CD14-positive monocyte (primary cell): Measurements from ENCODE around the gene RASSF7. TPM values are rescaled to one million over a fixed set of nuclear protein-coding genes. Genes with fewer than 3 reads are reported as not detected.

Source experiments
- DNase-seq, 3 donors: peaks; one replicate each; pipeline ENCODE4 v3.0.0-alpha.2; 2011 to 2022
- H2AFZ ChIP-seq: 2 replicates; pipeline ENCODE4 v1.6.0; 2012; ENCODE audit warnings: mild to moderate bottlenecking, low read depth, low read length, inconsistent platforms; ENCODE audit not compliant: insufficient read depth, poor library complexity, severe bottlenecking
- H3K27ac ChIP-seq, 2 donors: 1 replicate in 1 of 2; 2 replicates in 1 of 2; pipeline ENCODE4 v1.5.1; 2012 to 2013; ENCODE audit warnings: low read length in 2 of 2, control low read depth in 1 of 2, inconsistent platforms in 1 of 2, low read depth in 1 of 2, mild to moderate bottlenecking in 1 of 2
- H3K27me3 ChIP-seq, 2 donors: one replicate each; pipeline versions ENCODE4 v1.6.0 to v1.6.1; 2011 to 2013; ENCODE audit warnings: low read length in 2 of 2; ENCODE audit not compliant: control insufficient read depth in 2 of 2, insufficient read depth in 2 of 2
- H3K36me3 ChIP-seq, 2 donors: replicated peaks in 1 of 2; 1 replicate in 1 of 2; 2 replicates in 1 of 2; pipeline versions ENCODE4 v1.5.1 to v1.6.1; 2012 to 2013; ENCODE audit warnings: low read length in 2 of 2, control low read depth in 1 of 2, inconsistent platforms in 1 of 2, mild to moderate bottlenecking in 1 of 2; ENCODE audit not compliant: insufficient read depth in 2 of 2, control insufficient read depth in 1 of 2
- H3K4me1 ChIP-seq, 2 donors: 1 replicate in 1 of 2; 2 replicates in 1 of 2; pipeline versions ENCODE4 v1.5.1 to v1.6.1; 2012 to 2013; ENCODE audit warnings: low read length in 2 of 2, control low read depth in 1 of 2, inconsistent platforms in 1 of 2, mild to moderate bottlenecking in 1 of 2, moderate library complexity in 1 of 2; ENCODE audit not compliant: insufficient read depth in 2 of 2, control insufficient read depth in 1 of 2
- H3K4me2 ChIP-seq: replicated peaks from 2 replicates; pipeline ENCODE3; 2012; ENCODE audit warnings: low read length, moderate library complexity, mild to moderate bottlenecking; ENCODE audit not compliant: poor library complexity, severe bottlenecking; ENCODE audit errors: extremely low read depth
- H3K4me3 ChIP-seq, 3 experiments: fragments of 200-600 bp in 1 of 3; sonication (generic) in 1 of 3; replicated peaks in 1 of 3; 1 replicate in 2 of 3; 2 replicates in 1 of 3; pipeline ENCODE4 v1.5.1; 2011 to 2013; ENCODE audit warnings: low read length in 3 of 3, mild to moderate bottlenecking in 3 of 3, control low read depth in 2 of 3, low read depth in 2 of 3, inconsistent platforms in 1 of 3, moderate library complexity in 1 of 3
- H3K79me2 ChIP-seq: 2 replicates; pipeline ENCODE4 v1.6.0; 2012; ENCODE audit warnings: mild to moderate bottlenecking, control low read depth, inconsistent platforms, low read length, moderate library complexity; ENCODE audit not compliant: insufficient read depth
- H3K9ac ChIP-seq: 2 replicates; pipeline ENCODE4 v1.6.0; 2017; ENCODE audit warnings: low read length, mild to moderate bottlenecking; ENCODE audit not compliant: insufficient read depth, poor library complexity, severe bottlenecking
- H3K9me3 ChIP-seq, 2 donors: replicated peaks in 1 of 2; 1 replicate in 1 of 2; 2 replicates in 1 of 2; pipeline versions ENCODE4 v1.5.1 to v1.6.1; 2012 to 2013; ENCODE audit warnings: low read length in 2 of 2, control low read depth in 1 of 2; ENCODE audit not compliant: control insufficient read depth in 1 of 2, insufficient read depth in 1 of 2
- H4K20me1 ChIP-seq: 2 replicates; pipeline ENCODE4 v1.6.0; 2012; ENCODE audit warnings: mild to moderate bottlenecking, low read length, control low read depth, moderate library complexity; ENCODE audit not compliant: insufficient read depth
- H3K27ac Mint-ChIP-seq, 7 donors: one replicate each; pipeline ENCODE4 v1.8.0; 2020; ENCODE audit warnings: mild to moderate bottlenecking in 7 of 7, mixed read lengths in 7 of 7, moderate library complexity in 6 of 7, inconsistent platforms in 2 of 7
- H3K27me3 Mint-ChIP-seq, 3 donors: one replicate each; pipeline ENCODE4 v1.8.0; 2021 to 2022; ENCODE audit warnings: low read depth in 3 of 3, mild to moderate bottlenecking in 3 of 3, mixed read lengths in 3 of 3, moderate library complexity in 3 of 3, inconsistent platforms in 1 of 3
- H3K36me3 Mint-ChIP-seq, 2 donors: one replicate each; pipeline ENCODE4 v1.8.0; 2020; ENCODE audit warnings: mixed read lengths in 2 of 2, inconsistent platforms in 1 of 2, mild to moderate bottlenecking in 1 of 2
- H3K4me1 Mint-ChIP-seq: one replicate; pipeline ENCODE4 v1.8.0; 2020; ENCODE audit warnings: mild to moderate bottlenecking, mixed read lengths
- H3K4me3 Mint-ChIP-seq, 2 donors: one replicate each; pipeline ENCODE4 v1.8.0; 2020; ENCODE audit warnings: mild to moderate bottlenecking in 2 of 2, mixed read lengths in 2 of 2, moderate library complexity in 1 of 2
- H3K9me3 Mint-ChIP-seq, 7 donors: one replicate each; pipeline ENCODE4 v1.8.0; 2020 to 2022; ENCODE audit warnings: mixed read lengths in 7 of 7, mild to moderate bottlenecking in 6 of 7, moderate library complexity in 6 of 7, inconsistent platforms in 2 of 7
- WGBS: methylation state at CpG from one replicate; pipeline ENCODE4 v1.1.5; 2013; ENCODE audit warnings: missing lambda C conversion rate; ENCODE audit not compliant: insufficient coverage; 5-methylcytosine and 5-hydroxymethylcytosine counted together
- intact Hi-C, 2 donors: fragments of 100-400 bp; cut with micrococcal nuclease; formaldehyde crosslinking; loops; one replicate each; pipeline versions ENCODE4 v1.15.0 to v1.15.1; 2023
- polyA plus RNA-seq, 3 donors: library from polyadenylated mRNA; depleted of rRNA in 1 of 3; unstranded in 2 of 3; stranded (reverse) in 1 of 3; fragments of 300-500 nt in 2 of 3; fragments of >200 nt in 1 of 3; fragmentation: Illumina TruSeq in 2 of 3; gene quantifications; 1 replicate in 2 of 3; 2 replicates in 1 of 3; pipeline ENCODE4 v1.2.3, GENCODE V29; 2012 to 2021
- TF ChIP-seq, protein P1 (sequence below): fragments of 200-600 bp; IDR thresholded peaks from one replicate; pipeline ENCODE4 v1.8.0; 2022; ENCODE audit warnings: antibody characterized with exemption, mild to moderate bottlenecking

The RASSF7 gene
- polyA plus RNA-seq, 3 donors = 10.0 to 26.5 (median 12.4) TPM

- peaks cover 16% of the 10 kb centered on the region for H3K4me1 Mint-ChIP-seq
- peaks cover 1 to 33% of the 10 kb centered on the region in 2 donors for H3K27me3 ChIP-seq
- H3K79me2 ChIP-seq = peaks cover 3% of the 10 kb centered on the region
- H3K9me3 ChIP-seq = peaks cover 0 to 6% of the 10 kb centered on the region in 2 donors
- H3K4me3 Mint-ChIP-seq = peak overlapping the region; percentile 81 to 89
- H2AFZ ChIP-seq = peak overlapping the region; percentile 83
- H3K36me3 Mint-ChIP-seq = peaks cover 5 to 14% of the 10 kb centered on the region in 2 donors
- H3K4me1 ChIP-seq = peaks cover 14 to 27% of the 10 kb centered on the region in 2 donors
- H3K27ac Mint-ChIP-seq = peak overlapping the region in 1 of 7 donors; percentile 73
- peak overlapping the region; percentile 26 to 89 (median 42) for H3K4me3 ChIP-seq
- H3K27ac ChIP-seq = peak overlapping the region in 1 of 2 donors; percentile 45
- intact Hi-C loops = loop anchor here in 1 of 2 donors (2.0 kb wide), 1 partner anchor 15 kb away; the partner anchor contains the start of gene PHRF1
- peaks cover 23 to 34% (median 34%) of the 10 kb centered on the region in 3 donors for H3K27me3 Mint-ChIP-seq
- TF ChIP-seq, protein P1, sequence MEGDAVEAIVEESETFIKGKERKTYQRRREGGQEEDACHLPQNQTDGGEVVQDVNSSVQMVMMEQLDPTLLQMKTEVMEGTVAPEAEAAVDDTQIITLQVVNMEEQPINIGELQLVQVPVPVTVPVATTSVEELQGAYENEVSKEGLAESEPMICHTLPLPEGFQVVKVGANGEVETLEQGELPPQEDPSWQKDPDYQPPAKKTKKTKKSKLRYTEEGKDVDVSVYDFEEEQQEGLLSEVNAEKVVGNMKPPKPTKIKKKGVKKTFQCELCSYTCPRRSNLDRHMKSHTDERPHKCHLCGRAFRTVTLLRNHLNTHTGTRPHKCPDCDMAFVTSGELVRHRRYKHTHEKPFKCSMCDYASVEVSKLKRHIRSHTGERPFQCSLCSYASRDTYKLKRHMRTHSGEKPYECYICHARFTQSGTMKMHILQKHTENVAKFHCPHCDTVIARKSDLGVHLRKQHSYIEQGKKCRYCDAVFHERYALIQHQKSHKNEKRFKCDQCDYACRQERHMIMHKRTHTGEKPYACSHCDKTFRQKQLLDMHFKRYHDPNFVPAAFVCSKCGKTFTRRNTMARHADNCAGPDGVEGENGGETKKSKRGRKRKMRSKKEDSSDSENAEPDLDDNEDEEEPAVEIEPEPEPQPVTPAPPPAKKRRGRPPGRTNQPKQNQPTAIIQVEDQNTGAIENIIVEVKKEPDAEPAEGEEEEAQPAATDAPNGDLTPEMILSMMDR = no peak
- H3K9ac ChIP-seq = peak overlapping the region; percentile 62
- peaks cover 0 to 9% (median 2%) of the 10 kb centered on the region in 7 donors for H3K9me3 Mint-ChIP-seq
- H3K36me3 ChIP-seq = peaks cover 0 to 11% of the 10 kb centered on the region in 2 donors
- H4K20me1 ChIP-seq = peaks cover 20% of the 10 kb centered on the region
- DNase-seq = peak in 1 of 3 donors; percentile 20
- WGBS = 8% methylated on average over 66 of the region's 67 CpGs
- peak overlapping the region; percentile 99 for H3K4me2 ChIP-seq
These were observed 606 bp downstream of the RASSF7 start for GRCh38 chr11:561148-562003.

DNA sequence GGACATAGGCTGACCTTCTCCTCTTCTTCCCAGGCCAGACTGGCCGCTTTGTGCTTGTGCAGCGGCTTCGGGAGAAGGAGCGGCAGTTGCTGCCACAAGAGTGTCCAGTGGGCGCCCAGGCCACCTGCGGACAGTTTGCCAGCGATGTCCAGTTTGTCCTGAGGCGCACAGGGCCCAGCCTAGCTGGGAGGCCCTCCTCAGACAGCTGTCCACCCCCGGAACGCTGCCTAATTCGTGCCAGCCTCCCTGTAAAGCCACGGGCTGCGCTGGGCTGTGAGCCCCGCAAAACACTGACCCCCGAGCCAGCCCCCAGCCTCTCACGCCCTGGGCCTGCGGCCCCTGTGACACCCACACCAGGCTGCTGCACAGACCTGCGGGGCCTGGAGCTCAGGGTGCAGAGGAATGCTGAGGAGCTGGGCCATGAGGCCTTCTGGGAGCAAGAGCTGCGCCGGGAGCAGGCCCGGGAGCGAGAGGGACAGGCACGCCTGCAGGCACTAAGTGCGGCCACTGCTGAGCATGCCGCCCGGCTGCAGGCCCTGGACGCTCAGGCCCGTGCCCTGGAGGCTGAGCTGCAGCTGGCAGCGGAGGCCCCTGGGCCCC lies 1.4 kb downstream of the RASSF7 start:
- DNase-seq = no peak
- H3K4me2 ChIP-seq = peak overlapping the region; percentile 99
- H3K36me3 ChIP-seq = peaks cover 0 to 11% of the 10 kb centered on the region in 2 donors
- no peak overlapping the region for H3K27ac ChIP-seq
- no peaks in the 10 kb centered on the region for H3K9me3 ChIP-seq
- H3K27me3 Mint-ChIP-seq = peaks cover 16 to 33% (median 33%) of the 10 kb centered on the region in 3 donors
- TF ChIP-seq, protein P1 = no peak
- H3K79me2 ChIP-seq = peaks cover 3% of the 10 kb centered on the region
- no peak overlapping the region for H2AFZ ChIP-seq
- peak overlapping the region; percentile 62 for H3K9ac ChIP-seq
- WGBS = 98% methylated on average over 29 of the region's 29 CpGs
- H3K27me3 ChIP-seq = peaks cover 0 to 25% of the 10 kb centered on the region in 2 donors
- intact Hi-C loops = no loop called here
- H3K4me1 Mint-ChIP-seq = peaks cover 14% of the 10 kb centered on the region
- H3K4me3 ChIP-seq = no peak overlapping the region
- H3K9me3 Mint-ChIP-seq = peaks cover 0 to 3% (median 0%) of the 10 kb centered on the region in 7 donors
- peaks cover 14 to 26% of the 10 kb centered on the region in 2 donors for H3K4me1 ChIP-seq
- H3K4me3 Mint-ChIP-seq = peak overlapping the region; percentile 81 to 89
- H4K20me1 ChIP-seq = peaks cover 20% of the 10 kb centered on the region
- no peak overlapping the region for H3K27ac Mint-ChIP-seq
- peaks cover 5 to 12% of the 10 kb centered on the region in 2 donors for H3K36me3 Mint-ChIP-seq
